SK-N-SH (cell line): ENCODE measurements around the gene MYLK3.

Source experiments
- CTCF ChIP-seq: fragments of 200-600 bp; sonication (generic); IDR thresholded peaks from 2 replicates; pipeline ENCODE4 v1.6.1; 2017; ENCODE audit warnings: antibody characterized with exemption, mild to moderate bottlenecking, moderate library complexity
- EZH2phosphoT487 ChIP-seq: fragments of 200-600 bp; sonication (generic); IDR thresholded peaks from 2 replicates; pipeline ENCODE4 v1.6.1; 2017; ENCODE audit warnings: low read depth, mixed run types, mild to moderate bottlenecking, antibody characterized with exemption, moderate library complexity, borderline replicate concordance
- FOXJ3 ChIP-seq: sonication (generic); formaldehyde crosslinking; IDR thresholded peaks from 2 replicates; pipeline ENCODE4 v1.5.1; 2020; ENCODE audit warnings: mild to moderate bottlenecking, missing genetic modification reagents
- FOXM1 ChIP-seq: IDR thresholded peaks from 2 replicates; pipeline ENCODE4 v1.4.0; 2012; ENCODE audit warnings: low read depth, mild to moderate bottlenecking
- GATA2 ChIP-seq: sonication (generic); formaldehyde crosslinking; IDR thresholded peaks from 2 replicates; pipeline ENCODE4 v1.5.0; 2020; ENCODE audit warnings: mild to moderate bottlenecking, missing genetic modification reagents
- NFIC ChIP-seq: IDR thresholded peaks from 2 replicates; pipeline ENCODE4 v1.4.0; 2012; ENCODE audit warnings: borderline replicate concordance
- POLR2AphosphoS5 ChIP-seq: IDR thresholded peaks from 2 replicates; pipeline ENCODE4 v1.6.1; 2012; ENCODE audit warnings: low read depth, low read length
- RAD21 ChIP-seq: IDR thresholded peaks from 2 replicates; pipeline ENCODE4 v1.6.1; 2012; ENCODE audit warnings: mild to moderate bottlenecking, low read length
- SIN3A ChIP-seq: IDR thresholded peaks from 2 replicates; pipeline ENCODE4 v1.6.1; 2012; ENCODE audit warnings: low read depth, mild to moderate bottlenecking, low read length, moderate library complexity, borderline replicate concordance
- TEAD4 ChIP-seq: IDR thresholded peaks from 2 replicates; pipeline ENCODE4 v1.4.0; 2012; ENCODE audit warnings: mild to moderate bottlenecking, borderline replicate concordance; ENCODE audit not compliant: insufficient read depth

GRCh38 chr16:46721885-46722284 lies 26.3 kb downstream of the MYLK3 start:
- TF ChIP-seq NFIC = no peak
- no peak for TF ChIP-seq CTCF
- TF ChIP-seq FOXJ3 (CRISPR knock-in tag) = no peak
- TF ChIP-seq POLR2AphosphoS5 = no peak
- TF ChIP-seq TEAD4 = no peak
- no peak for TF ChIP-seq FOXM1
- no peak for TF ChIP-seq GATA2 (CRISPR knock-in tag)
- TF ChIP-seq RAD21 = no peak
- no peak for TF ChIP-seq SIN3A
- TF ChIP-seq EZH2phosphoT487 = no peak
